GM12873 (cell line): ENCODE results near the gene MPZL3.

ENCODE experiments used
- CTCF ChIP-seq: IDR thresholded peaks from 2 replicates; pipeline ENCODE4 v1.5.1; 2012; ENCODE audit warnings: low read depth, mild to moderate bottlenecking, moderate library complexity, low read length, control low read depth; ENCODE audit not compliant: insufficient read depth; ENCODE audit errors: missing control alignments

The MPZL3 gene

GRCh38 chr11:118194835-118195627 is 57.1 kb downstream of the MPZL3 start:
- TF ChIP-seq CTCF = no peak

GRCh38 chr11:118193910-118194566 is 58.1 kb downstream of the MPZL3 start:
- TF ChIP-seq CTCF = no peak

GRCh38 chr11:118186346-118187107 is 65.6 kb downstream of the MPZL3 start:
- no peak for TF ChIP-seq CTCF

GRCh38 chr11:118184784-118185579 is 67.2 kb downstream of the MPZL3 start:
- TF ChIP-seq CTCF = no peak

- TF ChIP-seq CTCF = no peak
These were observed 71.9 kb downstream of the MPZL3 start for GRCh38 chr11:118180300-118180703.

DNA sequence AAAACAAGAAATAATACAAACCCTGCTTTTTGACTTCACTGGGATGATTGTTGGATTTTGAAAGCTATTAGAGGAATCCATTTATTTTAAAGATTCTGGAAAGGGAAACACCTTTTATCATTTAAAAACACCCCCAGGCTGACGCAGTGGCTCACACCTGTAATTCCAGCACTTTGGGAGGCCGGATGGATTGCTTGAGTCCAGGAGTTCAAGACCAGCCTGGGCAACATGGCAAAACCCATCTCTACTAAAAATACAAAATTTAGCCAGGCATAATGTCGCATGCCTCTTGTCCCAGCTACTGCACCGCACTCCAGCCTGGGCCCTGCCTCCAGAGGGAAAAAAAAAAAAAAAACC is 75.4 kb downstream of the MPZL3 start:
- no peak for TF ChIP-seq CTCF
